Loucy (cell line): ENCODE results near the gene AIDA.

ENCODE experiments used
- EZH2phosphoT487 ChIP-seq: fragments of 200-600 bp; IDR thresholded peaks from 2 replicates; pipeline ENCODE4 v1.6.1; 2018; ENCODE audit warnings: antibody characterized with exemption, mild to moderate bottlenecking, moderate library complexity, borderline replicate concordance
- TF ChIP-seq, protein P1 (sequence below): fragments of 200-600 bp; sonication (generic); conservative IDR thresholded peaks from 2 replicates; pipeline ENCODE4 v1.5.1; 2014; ENCODE audit warnings: mild to moderate bottlenecking, antibody characterized with exemption, low read length

DNA sequence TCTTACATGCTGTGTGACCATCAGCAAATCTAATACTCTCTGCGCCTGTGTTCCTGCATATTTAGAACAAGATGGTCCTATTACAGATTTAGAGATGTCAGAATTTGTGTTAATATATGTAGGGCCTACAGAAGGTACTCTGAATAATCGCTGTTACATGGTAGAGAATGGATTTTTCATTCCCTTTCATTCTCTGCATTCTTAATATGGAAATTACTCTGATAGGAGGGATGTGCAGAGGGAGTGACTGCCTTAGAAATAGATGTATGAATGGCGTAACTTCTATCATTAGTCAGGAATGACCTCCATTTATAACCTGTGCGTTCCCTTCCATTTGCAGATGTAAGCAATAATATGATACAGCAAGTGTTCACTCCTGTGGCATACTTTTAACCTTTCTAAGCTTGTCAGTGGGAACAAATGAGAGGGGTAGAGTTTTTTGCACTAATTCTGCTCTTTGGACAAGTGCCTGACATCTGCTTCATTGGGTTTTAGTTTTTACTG lies 48.8 kb downstream of the AIDA start:
- TF ChIP-seq, protein P1, sequence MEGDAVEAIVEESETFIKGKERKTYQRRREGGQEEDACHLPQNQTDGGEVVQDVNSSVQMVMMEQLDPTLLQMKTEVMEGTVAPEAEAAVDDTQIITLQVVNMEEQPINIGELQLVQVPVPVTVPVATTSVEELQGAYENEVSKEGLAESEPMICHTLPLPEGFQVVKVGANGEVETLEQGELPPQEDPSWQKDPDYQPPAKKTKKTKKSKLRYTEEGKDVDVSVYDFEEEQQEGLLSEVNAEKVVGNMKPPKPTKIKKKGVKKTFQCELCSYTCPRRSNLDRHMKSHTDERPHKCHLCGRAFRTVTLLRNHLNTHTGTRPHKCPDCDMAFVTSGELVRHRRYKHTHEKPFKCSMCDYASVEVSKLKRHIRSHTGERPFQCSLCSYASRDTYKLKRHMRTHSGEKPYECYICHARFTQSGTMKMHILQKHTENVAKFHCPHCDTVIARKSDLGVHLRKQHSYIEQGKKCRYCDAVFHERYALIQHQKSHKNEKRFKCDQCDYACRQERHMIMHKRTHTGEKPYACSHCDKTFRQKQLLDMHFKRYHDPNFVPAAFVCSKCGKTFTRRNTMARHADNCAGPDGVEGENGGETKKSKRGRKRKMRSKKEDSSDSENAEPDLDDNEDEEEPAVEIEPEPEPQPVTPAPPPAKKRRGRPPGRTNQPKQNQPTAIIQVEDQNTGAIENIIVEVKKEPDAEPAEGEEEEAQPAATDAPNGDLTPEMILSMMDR, result no peak
- no peak for TF ChIP-seq EZH2phosphoT487
